Fibroblast of lung (primary cell): Measurements from ENCODE around the gene FAM53B. TPM values are rescaled to one million over a fixed set of nuclear protein-coding genes. Genes with fewer than 3 reads are reported as not detected.

ENCODE experiments used
- DNase-seq, 2 donors: peaks; one replicate each; pipeline versions ENCODE4 v3.0.0 to v3.0.0-alpha.2; 2010; ENCODE audit warnings: low read depth in 2 of 2
- H2AFZ ChIP-seq: 2 replicates; pipeline ENCODE4 v1.5.1; 2012; ENCODE audit warnings: low read length, control low read depth, inconsistent platforms
- H3K27ac ChIP-seq: 2 replicates; pipeline ENCODE4 v1.5.1; 2011; ENCODE audit warnings: low read length, control low read depth; ENCODE audit not compliant: insufficient read depth
- H3K27me3 ChIP-seq: 2 replicates; pipeline ENCODE4 v1.5.1; 2011; ENCODE audit warnings: mild to moderate bottlenecking, low read length; ENCODE audit not compliant: control insufficient read depth, insufficient read depth
- H3K36me3 ChIP-seq: 2 replicates; pipeline ENCODE4 v1.5.1; 2011; ENCODE audit warnings: low read length; ENCODE audit not compliant: control insufficient read depth, insufficient read depth
- H3K4me1 ChIP-seq: 2 replicates; pipeline ENCODE4 v1.5.1; 2011; ENCODE audit warnings: low read length; ENCODE audit not compliant: control insufficient read depth, insufficient read depth; ENCODE audit errors: extremely low read depth
- H3K4me2 ChIP-seq: 2 replicates; pipeline ENCODE4 v1.5.1; 2011; ENCODE audit warnings: low read length, control low read depth; ENCODE audit not compliant: insufficient read depth; ENCODE audit errors: extremely low read depth
- H3K4me3 ChIP-seq, 4 experiments: fragments of 200-600 bp in 1 of 4; sonication (generic) in 1 of 4; replicated peaks in 1 of 4; 2 replicates each; pipeline ENCODE4 v1.5.1; 2011 to 2016; ENCODE audit warnings: low read length in 4 of 4, low read depth in 3 of 4, mild to moderate bottlenecking in 3 of 4, control low read depth in 2 of 4, inconsistent platforms in 1 of 4, mixed read lengths in 1 of 4; ENCODE audit not compliant: insufficient read depth in 1 of 4; ENCODE audit errors: control extremely low read depth in 1 of 4
- H3K79me2 ChIP-seq: 2 replicates; pipeline ENCODE4 v1.5.1; 2012; ENCODE audit warnings: mild to moderate bottlenecking, low read length, inconsistent platforms; ENCODE audit not compliant: control insufficient read depth, insufficient read depth
- H3K9ac ChIP-seq: 2 replicates; pipeline ENCODE4 v1.5.1; 2011; ENCODE audit warnings: mild to moderate bottlenecking, low read length, control low read depth; ENCODE audit not compliant: insufficient read depth
- H3K9me3 ChIP-seq: 2 replicates; pipeline ENCODE4 v1.5.1; 2012; ENCODE audit warnings: low read depth, low read length; ENCODE audit not compliant: control insufficient read depth, insufficient read depth
- H4K20me1 ChIP-seq: 2 replicates; pipeline ENCODE4 v1.5.1; 2011; ENCODE audit warnings: low read length; ENCODE audit not compliant: control insufficient read depth, insufficient read depth; ENCODE audit errors: extremely low read depth
- CTCF ChIP-seq, 2 donors: IDR thresholded peaks in 1 of 2; conservative IDR thresholded peaks in 1 of 2; 1 replicate in 1 of 2; 2 replicates in 1 of 2; pipeline ENCODE4 v1.5.1; 2011 to 2012; ENCODE audit warnings: low read length in 2 of 2, control low read depth in 1 of 2, inconsistent platforms in 1 of 2, low read depth in 1 of 2, mild to moderate bottlenecking in 1 of 2
- EZH2 ChIP-seq: IDR thresholded peaks from 2 replicates; pipeline ENCODE4 v1.5.1; 2012; ENCODE audit warnings: low read length, control low read depth, mild to moderate bottlenecking; ENCODE audit errors: missing control alignments
- polyA plus RNA-seq, 2 donors: library from polyadenylated mRNA; depleted of rRNA in 1 of 2; stranded (reverse) in 1 of 2; unstranded in 1 of 2; fragments of >200 nt; gene quantifications; 2 replicates each; pipeline ENCODE4 v1.2.1, GENCODE V29; 2011 to 2012; ENCODE audit warnings: missing spikeins in 1 of 2
- total RNA-seq: library from RNA; depleted of rRNA; stranded (reverse); fragments of >200 nt; gene quantifications from 2 replicates; pipeline ENCODE4 v1.2.1, GENCODE V29; 2014

FAM53B gene
- total and polyA plus RNA-seq, 2 donors (not counting 1 experiment from before 2014, with no cell fraction given): 2.2 to 11.7 TPM

- no peak overlapping the region for H2AFZ ChIP-seq
- peak in 1 of 2 donors; percentile 29 for DNase-seq
- peaks cover 4% of the 10 kb centered on the region for H3K4me1 ChIP-seq
- H3K4me2 ChIP-seq: no peak overlapping the region
- H3K4me3 ChIP-seq: no peak overlapping the region
- no peaks in the 10 kb centered on the region for H3K9me3 ChIP-seq
- TF ChIP-seq EZH2: no peak
- no peak for TF ChIP-seq CTCF (conservative IDR thresholded peaks at IDR 0.05 in 1 of 2, IDR thresholded peaks at IDR 0.05 in 1 of 2; ENCODE audit: low read depth in 1 of 2, low read length in 2 of 2)
- peaks cover 2% of the 10 kb centered on the region for H3K36me3 ChIP-seq
- no peaks in the 10 kb centered on the region for H4K20me1 ChIP-seq
- H3K27ac ChIP-seq: peak overlapping the region; percentile 7
- no peaks in the 10 kb centered on the region for H3K27me3 ChIP-seq
- H3K9ac ChIP-seq: no peak overlapping the region
- no peaks in the 10 kb centered on the region for H3K79me2 ChIP-seq
Measured at GRCh38 chr10:124680675-124681074, 63.5 kb downstream of the FAM53B start.

GRCh38 chr10:124679401-124679800, 64.8 kb downstream of the FAM53B start:
- TF ChIP-seq CTCF (conservative IDR thresholded peaks at IDR 0.05 in 1 of 2, IDR thresholded peaks at IDR 0.05 in 1 of 2; ENCODE audit: low read depth in 1 of 2, low read length in 2 of 2) (no peak), EZH2 (no peak)
- no peaks in the 10 kb centered on the region for H3K9me3 ChIP-seq
- H3K27ac ChIP-seq: no peak overlapping the region
- peaks cover 4% of the 10 kb centered on the region for H3K4me1 ChIP-seq
- no peaks in the 10 kb centered on the region for H3K27me3 ChIP-seq
- no peak for DNase-seq
- H3K9ac ChIP-seq: no peak overlapping the region
- H3K79me2 ChIP-seq: no peaks in the 10 kb centered on the region
- peaks cover 2% of the 10 kb centered on the region for H3K36me3 ChIP-seq
- no peaks in the 10 kb centered on the region for H4K20me1 ChIP-seq
- H3K4me2 ChIP-seq: no peak overlapping the region
- no peak overlapping the region for H3K4me3 ChIP-seq
- H2AFZ ChIP-seq: no peak overlapping the region

GRCh38 chr10:124678557-124679240, 65.5 kb downstream of the FAM53B start:
- H3K4me1 ChIP-seq: peaks cover 4% of the 10 kb centered on the region
- peaks cover 2% of the 10 kb centered on the region for H3K36me3 ChIP-seq
- TF ChIP-seq EZH2 (no peak), CTCF (conservative IDR thresholded peaks at IDR 0.05 in 1 of 2, IDR thresholded peaks at IDR 0.05 in 1 of 2; ENCODE audit: low read depth in 1 of 2, low read length in 2 of 2) (no peak)
- H2AFZ ChIP-seq: no peak overlapping the region
- no peak overlapping the region for H3K9ac ChIP-seq
- H3K4me3 ChIP-seq: no peak overlapping the region
- no peaks in the 10 kb centered on the region for H3K27me3 ChIP-seq
- H3K79me2 ChIP-seq: no peaks in the 10 kb centered on the region
- no peaks in the 10 kb centered on the region for H3K9me3 ChIP-seq
- no peak overlapping the region for H3K4me2 ChIP-seq
- DNase-seq: no peak
- H3K27ac ChIP-seq: no peak overlapping the region
- no peaks in the 10 kb centered on the region for H4K20me1 ChIP-seq
